BLaER1 treated with 17β-estradiol and CSF1 and Interleukin-3, amounts not matched to agents 10 nM and 100 nM (cell line): Measurements from ENCODE around the gene KANSL3.
A peak's percentile ranks its signal among the peaks of the same experiment; 100 is the strongest.
"Not testable (repeated sequence)": the region's sequence is repeated elsewhere in the genome, so short reads cannot be mapped to it uniquely, and the experiment has no call there.

Experiments used
- H3K27ac ChIP-seq, 11 experiments: shearing (Covaris generic); formaldehyde crosslinking; 2 replicates each; pipeline ENCODE4 v1.8.1; 2022
- H3K27me3 ChIP-seq, 11 experiments: shearing (Covaris generic); formaldehyde crosslinking; 2 replicates each; pipeline ENCODE4 v1.8.1; 2022
- H3K36me3 ChIP-seq, 11 experiments: shearing (Covaris generic); formaldehyde crosslinking; 2 replicates each; pipeline ENCODE4 v1.8.1; 2022
- H3K4me1 ChIP-seq, 10 experiments: shearing (Covaris generic); formaldehyde crosslinking; 2 replicates each; pipeline ENCODE4 v1.8.1; 2022
- H3K4me2 ChIP-seq, 11 experiments: shearing (Covaris generic); formaldehyde crosslinking; 2 replicates each; pipeline ENCODE4 v1.8.1; 2022
- H3K4me3 ChIP-seq, 10 experiments: shearing (Covaris generic); formaldehyde crosslinking; 2 replicates each; pipeline ENCODE4 v1.8.1; 2022
- H3K9ac ChIP-seq, 11 experiments: shearing (Covaris generic); formaldehyde crosslinking; 2 replicates each; pipeline ENCODE4 v1.8.1; 2022
- H3K9me3 ChIP-seq, 11 experiments: shearing (Covaris generic); formaldehyde crosslinking; replicated peaks in 1 of 11; 2 replicates each; pipeline ENCODE4 v1.8.1; 2022
- H4K20me1 ChIP-seq, 11 experiments: shearing (Covaris generic); formaldehyde crosslinking; 2 replicates each; pipeline ENCODE4 v1.8.1; 2022
- Cebpa-rat ChIP-seq, 11 experiments: shearing (Covaris generic); IDR thresholded peaks; 2 replicates each; pipeline ENCODE4 v1.8.1; 2022

Gene KANSL3

GRCh38 chr2:96554293-96555145 is 83.6 kb downstream of the KANSL3 start:
- no peak for TF ChIP-seq Cebpa-rat (IDR thresholded peaks at IDR 0.05)
- peak overlapping the region; percentile 39 to 95 (median 86) for H3K4me2 ChIP-seq
- no peaks in the 10 kb centered on the region for H3K9me3 ChIP-seq
- peaks cover 37 to 71% (median 66%) of the 10 kb centered on the region in 10 experiments for H3K4me1 ChIP-seq
- H3K9ac ChIP-seq = peak overlapping the region in 7 of 11 experiments; percentile 8 to 52 (median 36); a peak in 10 of 22 replicates
- peaks cover 43 to 57% (median 47%) of the 10 kb centered on the region in 11 experiments for H4K20me1 ChIP-seq
- H3K4me3 ChIP-seq = no peak overlapping the region
- H3K27me3 ChIP-seq = no peaks in the 10 kb centered on the region
- H3K36me3 ChIP-seq = peaks cover 25 to 35% (median 31%) of the 10 kb centered on the region in 11 experiments
- peak overlapping the region in 1 of 11 experiments; percentile 14; a peak in 1 of 22 replicates for H3K27ac ChIP-seq

GRCh38 chr2:96553957-96554292 is 84.2 kb downstream of the KANSL3 start:
- H3K27me3 ChIP-seq, H3K9me3 ChIP-seq, H3K4me3 ChIP-seq, H3K27ac ChIP-seq: not testable (repeated sequence)
- H4K20me1 ChIP-seq = peaks cover 49 to 63% (median 53%) of the 10 kb centered on the region in 11 experiments
- peaks cover 31 to 41% (median 37%) of the 10 kb centered on the region in 11 experiments for H3K36me3 ChIP-seq
- H3K4me2 ChIP-seq = peak overlapping the region; percentile 39 to 95 (median 86)
- peaks cover 37 to 71% (median 66%) of the 10 kb centered on the region in 10 experiments for H3K4me1 ChIP-seq
- peak overlapping the region in 6 of 11 experiments; percentile 8 to 58 (median 44); a peak in 8 of 22 replicates for H3K9ac ChIP-seq

- Histone ChIP-seq H3K9ac (peak overlapping the region in 8 of 11 experiments; percentile 9 to 58 (median 45); a peak in 12 of 22 replicates), H4K20me1 (peaks cover 55 to 69% (median 59%) of the 10 kb centered on the region in 11 experiments), H3K36me3 (peaks cover 37 to 47% (median 43%) of the 10 kb centered on the region in 11 experiments), H3K27me3 (no peaks in the 10 kb centered on the region), H3K9me3 (no peaks in the 10 kb centered on the region), H3K4me3 (no peak overlapping the region), H3K4me1 (peaks cover 37 to 71% (median 66%) of the 10 kb centered on the region in 10 experiments), H3K27ac (0 out of 22 replicates have a peak overlapping the region, but pooled peaks of 1 of the 11 experiments have one; percentile 37), H3K4me2 (peak overlapping the region; percentile 57 to 95 (median 86))
- no peak for TF ChIP-seq Cebpa-rat (IDR thresholded peaks at IDR 0.05)
These were observed 84.7 kb downstream of the KANSL3 start for GRCh38 chr2:96553176-96553956.

GRCh38 chr2:96552315-96553175 is 85.6 kb downstream of the KANSL3 start:
- Histone ChIP-seq H4K20me1 (peaks cover 63 to 77% (median 67%) of the 10 kb centered on the region in 11 experiments), H3K36me3 (peaks cover 45 to 55% (median 51%) of the 10 kb centered on the region in 11 experiments), H3K27me3 (no peaks in the 10 kb centered on the region), H3K9me3 (no peaks in the 10 kb centered on the region), H3K9ac (peak overlapping the region; percentile 2 to 58 (median 44); a peak in 18 of 22 replicates), H3K27ac (peak overlapping the region in 2 of 11 experiments; percentile 12 to 37; a peak in 3 of 22 replicates), H3K4me2 (peak overlapping the region; percentile 2 to 95 (median 86); a peak in 21 of 22 replicates), H3K4me3 (no peak overlapping the region; a peak in 1 of 20 replicates), H3K4me1 (peaks cover 37 to 71% (median 66%) of the 10 kb centered on the region in 10 experiments)
- TF ChIP-seq Cebpa-rat (IDR thresholded peaks at IDR 0.05) = no peak

GRCh38 chr2:96551605-96552314 is 86.4 kb downstream of the KANSL3 start:
- no peak for TF ChIP-seq Cebpa-rat (IDR thresholded peaks at IDR 0.05)
- Histone ChIP-seq H3K9ac (peak overlapping the region in 9 of 11 experiments; percentile 21 to 58 (median 42); a peak in 17 of 22 replicates), H3K4me2 (peak overlapping the region in 10 of 11 experiments; percentile 57 to 95 (median 86); a peak in 21 of 22 replicates), H3K27ac (peak overlapping the region in 1 of 11 experiments; percentile 12; a peak in 1 of 22 replicates), H3K4me3 (no peak overlapping the region), H3K4me1 (peaks cover 41 to 74% (median 71%) of the 10 kb centered on the region in 10 experiments), H3K27me3 (no peaks in the 10 kb centered on the region), H3K36me3 (peaks cover 52 to 63% (median 59%) of the 10 kb centered on the region in 11 experiments), H3K9me3 (no peaks in the 10 kb centered on the region), H4K20me1 (peaks cover 71 to 85% (median 75%) of the 10 kb centered on the region in 11 experiments)

- Histone ChIP-seq H3K27me3 (no peaks in the 10 kb centered on the region), H3K4me2 (peak overlapping the region in 10 of 11 experiments; percentile 57 to 95 (median 86); a peak in 19 of 22 replicates), H3K4me3 (no peak overlapping the region), H3K36me3 (peaks cover 56 to 70% (median 67%) of the 10 kb centered on the region in 11 experiments), H4K20me1 (peaks cover 78 to 92% (median 82%) of the 10 kb centered on the region in 11 experiments), H3K4me1 (peaks cover 44 to 76% (median 71%) of the 10 kb centered on the region in 10 experiments), H3K27ac (no peak overlapping the region), H3K9ac (peak overlapping the region in 9 of 11 experiments; percentile 11 to 58 (median 40); a peak in 11 of 22 replicates), H3K9me3 (peaks cover 0 to under 1% (median 0%) of the 10 kb centered on the region in 11 experiments; a peak in 2 of 22 replicates)
- TF ChIP-seq Cebpa-rat (IDR thresholded peaks at IDR 0.05) = no peak
These were observed 87.1 kb downstream of the KANSL3 start for GRCh38 chr2:96550787-96551604.
